ENCODE measurements around the gene MAGED1. TPM values are rescaled to one million over a fixed set of nuclear protein-coding genes. Genes with fewer than 3 reads are reported as not detected.
A peak's percentile ranks its signal among the peaks of the same experiment; 100 is the strongest.

Gene MAGED1, protein sequence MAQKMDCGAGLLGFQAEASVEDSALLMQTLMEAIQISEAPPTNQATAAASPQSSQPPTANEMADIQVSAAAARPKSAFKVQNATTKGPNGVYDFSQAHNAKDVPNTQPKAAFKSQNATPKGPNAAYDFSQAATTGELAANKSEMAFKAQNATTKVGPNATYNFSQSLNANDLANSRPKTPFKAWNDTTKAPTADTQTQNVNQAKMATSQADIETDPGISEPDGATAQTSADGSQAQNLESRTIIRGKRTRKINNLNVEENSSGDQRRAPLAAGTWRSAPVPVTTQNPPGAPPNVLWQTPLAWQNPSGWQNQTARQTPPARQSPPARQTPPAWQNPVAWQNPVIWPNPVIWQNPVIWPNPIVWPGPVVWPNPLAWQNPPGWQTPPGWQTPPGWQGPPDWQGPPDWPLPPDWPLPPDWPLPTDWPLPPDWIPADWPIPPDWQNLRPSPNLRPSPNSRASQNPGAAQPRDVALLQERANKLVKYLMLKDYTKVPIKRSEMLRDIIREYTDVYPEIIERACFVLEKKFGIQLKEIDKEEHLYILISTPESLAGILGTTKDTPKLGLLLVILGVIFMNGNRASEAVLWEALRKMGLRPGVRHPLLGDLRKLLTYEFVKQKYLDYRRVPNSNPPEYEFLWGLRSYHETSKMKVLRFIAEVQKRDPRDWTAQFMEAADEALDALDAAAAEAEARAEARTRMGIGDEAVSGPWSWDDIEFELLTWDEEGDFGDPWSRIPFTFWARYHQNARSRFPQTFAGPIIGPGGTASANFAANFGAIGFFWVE
- 151 TPM for total RNA-seq (2021; ENCODE audit: unreplicated experiment)
- 142 TPM for polyA plus RNA-seq (2012; ENCODE audit: insufficient read length)
- percentile 77 among the genes with signal in this experiment for Bru-seq, nascent RNA
- BruChase-seq, experiment 1, labeled RNA remaining after a 2-hour chase, result percentile 81 among the genes with signal in this experiment
- BruChase-seq, experiment 2, labeled RNA remaining after a 6-hour chase, result percentile 78 among the genes with signal in this experiment
- long read RNA-seq, transcript MAGED1-204 (13 exons, 2,701 nt), result minor isoform, 13 of 229 reads
- long read RNA-seq, transcript MAGED1-201 (13 exons, 2,747 nt), result major isoform, 93 of 229 reads
- long read RNA-seq, partial matches to known transcripts, result 105 of 229 reads
- long read RNA-seq, other reads (novel, unspliced or antisense), result 17 of 229 reads

- POLR2A ChIA-PET, result interaction anchor here (0.6 kb wide), 1 partner anchor 90 kb away, joined by 3 read pairs; no protein-coding TSS in a partner anchor
These were observed at the start of gene MAGED1 for GRCh38 chrX:51892921-51893745. Gene MAGED1 (plus strand): TSS chrX:51893623. CDS start chrX:51894305, 682 bp downstream.

DNA sequence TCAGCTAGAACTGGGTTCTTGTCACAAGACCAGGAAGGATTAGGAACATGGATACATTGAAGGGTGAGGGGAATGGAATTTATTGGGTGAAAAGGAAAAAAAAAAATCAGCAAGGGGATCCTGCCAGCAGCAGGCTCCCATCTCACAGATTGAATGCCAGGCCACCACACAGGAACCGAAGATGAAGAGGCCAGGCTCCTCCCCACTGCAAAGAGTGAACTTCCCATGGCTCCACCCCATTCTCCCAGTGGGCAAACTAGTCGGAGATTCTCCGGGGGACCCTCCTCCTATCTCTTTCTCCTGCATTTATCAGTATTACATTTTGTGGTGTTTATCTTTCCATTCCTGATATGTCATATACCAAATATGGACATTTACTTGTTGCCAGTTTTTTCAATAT, 46.0 kb upstream of the MAGED1 start:
- no peaks in the 10 kb centered on the region for H3K4me1 ChIP-seq (ENCODE audit: control insufficient read depth, insufficient read depth, low read length)
- H3K36me3 ChIP-seq (ENCODE audit: control insufficient read depth, insufficient read depth, low read length), result no peaks in the 10 kb centered on the region
- ATAC-seq, result no peak
- no peak overlapping the region for H3K27ac ChIP-seq (ENCODE audit: low read length)
- intact Hi-C loops (cut with micrococcal nuclease; ENCODE audit: unreplicated experiment) (no loop called here), in situ Hi-C loops (cut with HindIII; ENCODE audit: low pct_unique_long_range_greater_than_20kb, low sequenced_read_pairs) (no loop called here)
- no peak for DNase-seq (ENCODE audit: low read depth, low spot score)
- no peaks in the 10 kb centered on the region for H3K27me3 ChIP-seq (ENCODE audit: control insufficient read depth, insufficient read depth, low read length)
- BruUV-seq (replicated peaks), result no TSS peak
- H3K9me3 ChIP-seq (ENCODE audit: control insufficient read depth, insufficient read depth, low read depth, low read length), result peaks cover 11% of the 10 kb centered on the region; the same call in 1 of the 2 replicates
- CTCF ChIA-PET, result no interaction called here
- no peak for TF ChIP-seq SIN3A (IDR thresholded peaks at IDR 0.05; ENCODE audit: borderline replicate concordance, insufficient read depth, low read depth, low read length)
- TF ChIP-seq, protein P1, sequence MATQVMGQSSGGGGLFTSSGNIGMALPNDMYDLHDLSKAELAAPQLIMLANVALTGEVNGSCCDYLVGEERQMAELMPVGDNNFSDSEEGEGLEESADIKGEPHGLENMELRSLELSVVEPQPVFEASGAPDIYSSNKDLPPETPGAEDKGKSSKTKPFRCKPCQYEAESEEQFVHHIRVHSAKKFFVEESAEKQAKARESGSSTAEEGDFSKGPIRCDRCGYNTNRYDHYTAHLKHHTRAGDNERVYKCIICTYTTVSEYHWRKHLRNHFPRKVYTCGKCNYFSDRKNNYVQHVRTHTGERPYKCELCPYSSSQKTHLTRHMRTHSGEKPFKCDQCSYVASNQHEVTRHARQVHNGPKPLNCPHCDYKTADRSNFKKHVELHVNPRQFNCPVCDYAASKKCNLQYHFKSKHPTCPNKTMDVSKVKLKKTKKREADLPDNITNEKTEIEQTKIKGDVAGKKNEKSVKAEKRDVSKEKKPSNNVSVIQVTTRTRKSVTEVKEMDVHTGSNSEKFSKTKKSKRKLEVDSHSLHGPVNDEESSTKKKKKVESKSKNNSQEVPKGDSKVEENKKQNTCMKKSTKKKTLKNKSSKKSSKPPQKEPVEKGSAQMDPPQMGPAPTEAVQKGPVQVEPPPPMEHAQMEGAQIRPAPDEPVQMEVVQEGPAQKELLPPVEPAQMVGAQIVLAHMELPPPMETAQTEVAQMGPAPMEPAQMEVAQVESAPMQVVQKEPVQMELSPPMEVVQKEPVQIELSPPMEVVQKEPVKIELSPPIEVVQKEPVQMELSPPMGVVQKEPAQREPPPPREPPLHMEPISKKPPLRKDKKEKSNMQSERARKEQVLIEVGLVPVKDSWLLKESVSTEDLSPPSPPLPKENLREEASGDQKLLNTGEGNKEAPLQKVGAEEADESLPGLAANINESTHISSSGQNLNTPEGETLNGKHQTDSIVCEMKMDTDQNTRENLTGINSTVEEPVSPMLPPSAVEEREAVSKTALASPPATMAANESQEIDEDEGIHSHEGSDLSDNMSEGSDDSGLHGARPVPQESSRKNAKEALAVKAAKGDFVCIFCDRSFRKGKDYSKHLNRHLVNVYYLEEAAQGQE (IDR thresholded peaks at IDR 0.05; ENCODE audit: insufficient read depth in 1 of 2, low read depth in 2 of 2, low read length in 1 of 2), result no peak
- TF ChIP-seq TCF7L2 (IDR thresholded peaks at IDR 0.05; ENCODE audit: low read depth, low read length), result no peak
- no peak for TF ChIP-seq POLR2AphosphoS5 (IDR thresholded peaks at IDR 0.05; ENCODE audit: low read depth, low read length)
- no peak overlapping the region for H3K4me3 ChIP-seq (ENCODE audit: low read depth in 2 of 2, low read length in 2 of 2)
- POLR2A ChIA-PET, result no interaction called here

More at GRCh38 chrX:51892921-51893745, at the start of gene MAGED1:
- H3K27ac ChIP-seq (ENCODE audit: low read length), result peak within 1 kb of the TSS; percentile 88
- H3K27me3 ChIP-seq (ENCODE audit: control insufficient read depth, insufficient read depth, low read length), result no peaks in the 10 kb centered on the region
- in situ Hi-C loops (cut with HindIII; ENCODE audit: low pct_unique_long_range_greater_than_20kb, low sequenced_read_pairs), result no loop called here
- peak; percentile 67 for DNase-seq (ENCODE audit: low read depth, low spot score)
- intact Hi-C loops (cut with micrococcal nuclease; ENCODE audit: unreplicated experiment), result no loop called here
- CTCF ChIA-PET, result interaction anchor here (0.6 kb wide), 1 partner anchor 253 kb away, joined by 3 read pairs; no protein-coding TSS in a partner anchor
- TF ChIP-seq POLR2AphosphoS5 (IDR thresholded peaks at IDR 0.05; ENCODE audit: low read depth, low read length), result peak; percentile 92
- no peak for TF ChIP-seq TCF7L2 (IDR thresholded peaks at IDR 0.05; ENCODE audit: low read depth, low read length)
- no TSS peak for BruUV-seq (replicated peaks)
- no peaks in the 10 kb centered on the region for H3K9me3 ChIP-seq (ENCODE audit: control insufficient read depth, insufficient read depth, low read depth, low read length)
- ATAC-seq, result peak; percentile 93
- peaks cover 10% of the 10 kb centered on the region for H3K4me1 ChIP-seq (ENCODE audit: control insufficient read depth, insufficient read depth, low read length)
- H3K4me3 ChIP-seq (ENCODE audit: low read depth in 2 of 2, low read length in 2 of 2), result peak within 1 kb of the TSS; percentile 77 to 92
- no peaks in the 10 kb centered on the region; the same call in 1 of the 2 replicates for H3K36me3 ChIP-seq (ENCODE audit: control insufficient read depth, insufficient read depth, low read length)

Data from Panc1 (cell line).